ENCODE results near the gene ATP8B4.

The ATP8B4 gene

DNA sequence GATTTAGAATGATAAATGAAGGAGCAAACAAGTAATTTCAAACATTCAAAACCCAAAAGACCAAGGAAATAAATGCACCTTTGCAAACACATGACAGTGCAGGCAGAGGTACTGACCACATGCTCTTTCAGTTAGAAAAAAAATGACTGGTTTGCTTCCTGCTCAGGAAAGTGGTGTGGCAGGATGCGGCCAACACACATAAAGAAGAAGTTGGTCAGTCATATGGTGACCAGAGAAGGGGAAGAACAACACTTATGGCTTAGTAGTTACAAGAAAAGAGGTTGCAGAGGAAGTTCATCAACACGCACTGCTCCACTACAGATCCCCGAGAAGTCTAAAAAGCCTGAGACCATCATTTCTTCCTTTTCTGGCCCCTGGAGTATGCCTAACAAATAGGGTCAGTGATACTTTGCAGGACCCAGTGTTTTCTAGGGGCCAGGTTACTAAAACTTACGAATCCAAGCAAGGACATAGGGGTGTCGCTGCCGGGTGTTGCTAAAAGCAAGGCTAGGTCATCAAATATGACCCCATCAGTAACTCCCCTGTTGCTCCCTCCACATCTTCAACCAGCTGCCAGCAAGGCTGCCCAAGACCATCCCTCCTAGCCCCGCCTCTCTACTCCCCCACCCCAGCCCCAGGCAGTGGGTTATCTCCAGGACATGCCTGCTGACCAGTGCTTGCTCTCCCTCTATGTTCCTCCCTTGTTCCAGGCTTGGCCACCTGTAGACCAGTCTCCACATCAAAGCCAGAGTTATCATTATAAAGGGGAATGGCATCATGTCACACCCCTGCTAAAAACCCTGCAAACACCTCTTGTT lies 11.2 kb downstream of the ATP8B4 start:
- no peaks in the 10 kb centered on the region for H3K27me3 ChIP-seq (ENCODE audit: insufficient read depth, low read length)
- H3K4me1 ChIP-seq (ENCODE audit: insufficient read depth, low read length, severe bottlenecking) = no peaks in the 10 kb centered on the region
- no peak overlapping the region for H3K27ac ChIP-seq (ENCODE audit: low read depth, low read length, poor library complexity, severe bottlenecking)
- no peaks in the 10 kb centered on the region for H4K20me1 ChIP-seq (ENCODE audit: insufficient read depth, low read length)
- no peak overlapping the region for H3K4me3 ChIP-seq (ENCODE audit: low read depth, low read length, poor library complexity, severe bottlenecking)
- H3K4me2 ChIP-seq (ENCODE audit: low read length) = no peak overlapping the region
- no peaks in the 10 kb centered on the region for H3F3A ChIP-seq (ENCODE audit: insufficient read depth, low read length)
- H2AFZ ChIP-seq (ENCODE audit: low read length) = no peak overlapping the region
- TF ChIP-seq, protein P1, sequence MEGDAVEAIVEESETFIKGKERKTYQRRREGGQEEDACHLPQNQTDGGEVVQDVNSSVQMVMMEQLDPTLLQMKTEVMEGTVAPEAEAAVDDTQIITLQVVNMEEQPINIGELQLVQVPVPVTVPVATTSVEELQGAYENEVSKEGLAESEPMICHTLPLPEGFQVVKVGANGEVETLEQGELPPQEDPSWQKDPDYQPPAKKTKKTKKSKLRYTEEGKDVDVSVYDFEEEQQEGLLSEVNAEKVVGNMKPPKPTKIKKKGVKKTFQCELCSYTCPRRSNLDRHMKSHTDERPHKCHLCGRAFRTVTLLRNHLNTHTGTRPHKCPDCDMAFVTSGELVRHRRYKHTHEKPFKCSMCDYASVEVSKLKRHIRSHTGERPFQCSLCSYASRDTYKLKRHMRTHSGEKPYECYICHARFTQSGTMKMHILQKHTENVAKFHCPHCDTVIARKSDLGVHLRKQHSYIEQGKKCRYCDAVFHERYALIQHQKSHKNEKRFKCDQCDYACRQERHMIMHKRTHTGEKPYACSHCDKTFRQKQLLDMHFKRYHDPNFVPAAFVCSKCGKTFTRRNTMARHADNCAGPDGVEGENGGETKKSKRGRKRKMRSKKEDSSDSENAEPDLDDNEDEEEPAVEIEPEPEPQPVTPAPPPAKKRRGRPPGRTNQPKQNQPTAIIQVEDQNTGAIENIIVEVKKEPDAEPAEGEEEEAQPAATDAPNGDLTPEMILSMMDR (IDR thresholded peaks at IDR 0.05; ENCODE audit: low read length) = no peak
- TF ChIP-seq EZH2 (IDR thresholded peaks at IDR 0.05; ENCODE audit: borderline replicate concordance, low read length) = no peak
- no peaks in the 10 kb centered on the region for H3K36me3 ChIP-seq (ENCODE audit: insufficient read depth, low read length)
- H3K79me2 ChIP-seq (ENCODE audit: insufficient read depth, low read length) = no peaks in the 10 kb centered on the region
- no peaks in the 10 kb centered on the region for H3K9me2 ChIP-seq (ENCODE audit: low read depth, low read length)
- H3K9me3 ChIP-seq (ENCODE audit: low read length) = no peaks in the 10 kb centered on the region
- no peak overlapping the region for H3K9ac ChIP-seq (ENCODE audit: low read length)

DNA sequence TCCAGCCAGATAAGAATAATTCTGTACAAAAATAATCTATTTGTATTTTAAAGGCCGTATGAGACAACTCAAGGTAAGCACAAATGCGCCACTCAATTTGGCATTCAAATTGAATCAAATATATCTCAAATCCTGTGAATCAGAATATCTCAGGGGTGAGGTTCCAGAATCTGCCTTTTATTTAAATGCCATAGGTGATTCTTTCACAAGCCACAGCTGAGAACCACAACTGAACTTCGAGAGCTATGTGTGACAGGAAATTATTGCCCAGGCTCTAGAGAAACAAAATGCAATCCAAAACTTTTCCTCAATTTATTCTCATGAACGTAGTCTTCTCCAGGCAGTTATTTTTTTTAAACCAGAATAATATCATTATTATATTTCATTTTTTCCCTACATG lies 11.9 kb downstream of the ATP8B4 start:
- Histone ChIP-seq H3K79me2 (ENCODE audit: insufficient read depth, low read length) (no peaks in the 10 kb centered on the region), H3K4me2 (ENCODE audit: low read length) (no peak overlapping the region), H3K36me3 (ENCODE audit: insufficient read depth, low read length) (no peaks in the 10 kb centered on the region), H3F3A (ENCODE audit: insufficient read depth, low read length) (no peaks in the 10 kb centered on the region), H3K9me2 (ENCODE audit: low read depth, low read length) (no peaks in the 10 kb centered on the region), H2AFZ (ENCODE audit: low read length) (no peak overlapping the region), H3K4me3 (ENCODE audit: low read depth, low read length, poor library complexity, severe bottlenecking) (no peak overlapping the region), H4K20me1 (ENCODE audit: insufficient read depth, low read length) (no peaks in the 10 kb centered on the region), H3K27ac (ENCODE audit: low read depth, low read length, poor library complexity, severe bottlenecking) (no peak overlapping the region), H3K9ac (ENCODE audit: low read length) (no peak overlapping the region), H3K4me1 (ENCODE audit: insufficient read depth, low read length, severe bottlenecking) (no peaks in the 10 kb centered on the region), H3K9me3 (ENCODE audit: low read length) (no peaks in the 10 kb centered on the region), H3K27me3 (ENCODE audit: insufficient read depth, low read length) (no peaks in the 10 kb centered on the region)
- TF ChIP-seq, protein P1 (IDR thresholded peaks at IDR 0.05; ENCODE audit: low read length) = no peak
- TF ChIP-seq EZH2 (IDR thresholded peaks at IDR 0.05; ENCODE audit: borderline replicate concordance, low read length) = no peak

DNA sequence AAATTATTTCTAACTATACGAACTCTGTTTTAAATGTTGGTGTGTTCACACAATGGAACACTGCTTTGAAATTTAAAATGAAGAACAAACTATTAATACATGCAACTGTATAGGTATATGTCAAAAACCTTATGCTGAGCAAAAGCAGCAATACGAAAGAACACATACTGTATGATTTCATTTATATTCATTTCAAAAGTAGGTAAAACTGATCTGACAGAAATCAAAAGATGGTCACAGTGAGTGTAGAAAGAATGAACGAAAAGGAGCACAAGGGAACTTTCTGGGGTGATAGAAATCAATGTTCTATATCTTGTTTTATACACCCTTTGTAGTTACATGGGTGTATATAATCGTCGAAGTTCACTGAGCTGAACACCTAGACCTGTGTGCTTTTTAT lies 12.6 kb downstream of the ATP8B4 start:
- no peak overlapping the region for H3K4me2 ChIP-seq (ENCODE audit: low read length)
- H3K27ac ChIP-seq (ENCODE audit: low read depth, low read length, poor library complexity, severe bottlenecking) = no peak overlapping the region
- TF ChIP-seq EZH2 (IDR thresholded peaks at IDR 0.05; ENCODE audit: borderline replicate concordance, low read length) = no peak
- TF ChIP-seq, protein P1 (IDR thresholded peaks at IDR 0.05; ENCODE audit: low read length) = no peak
- H3F3A ChIP-seq (ENCODE audit: insufficient read depth, low read length) = no peaks in the 10 kb centered on the region
- no peaks in the 10 kb centered on the region for H3K9me2 ChIP-seq (ENCODE audit: low read depth, low read length)
- no peaks in the 10 kb centered on the region for H3K27me3 ChIP-seq (ENCODE audit: insufficient read depth, low read length)
- H3K9ac ChIP-seq (ENCODE audit: low read length) = no peak overlapping the region
- no peaks in the 10 kb centered on the region for H3K36me3 ChIP-seq (ENCODE audit: insufficient read depth, low read length)
- H3K4me3 ChIP-seq (ENCODE audit: low read depth, low read length, poor library complexity, severe bottlenecking) = no peak overlapping the region
- no peaks in the 10 kb centered on the region for H3K9me3 ChIP-seq (ENCODE audit: low read length)
- no peaks in the 10 kb centered on the region for H3K4me1 ChIP-seq (ENCODE audit: insufficient read depth, low read length, severe bottlenecking)
- H4K20me1 ChIP-seq (ENCODE audit: insufficient read depth, low read length) = no peaks in the 10 kb centered on the region
- no peak overlapping the region for H2AFZ ChIP-seq (ENCODE audit: low read length)
- no peaks in the 10 kb centered on the region for H3K79me2 ChIP-seq (ENCODE audit: insufficient read depth, low read length)
